Tongue (tissue), 2 donors: ENCODE measurements around the gene SFI1. TPM values are rescaled to one million over a fixed set of nuclear protein-coding genes. Genes with fewer than 3 reads are reported as not detected.
"Not testable (repeated sequence)": the region's sequence is repeated elsewhere in the genome, so short reads cannot be mapped to it uniquely, and the experiment has no call there.

Experiments used
- DNase-seq: peaks from one replicate; pipeline ENCODE4 v3.0.0-alpha.2; 2015
- total RNA-seq: library from RNA; depleted of rRNA; stranded (reverse); fragments of >200 nt; gene quantifications from one replicate; pipeline ENCODE4 v1.2.3, GENCODE V29; 2014

SFI1 gene
- total RNA-seq, 1 donor from 2014 or later, result 25.4 TPM

DNA sequence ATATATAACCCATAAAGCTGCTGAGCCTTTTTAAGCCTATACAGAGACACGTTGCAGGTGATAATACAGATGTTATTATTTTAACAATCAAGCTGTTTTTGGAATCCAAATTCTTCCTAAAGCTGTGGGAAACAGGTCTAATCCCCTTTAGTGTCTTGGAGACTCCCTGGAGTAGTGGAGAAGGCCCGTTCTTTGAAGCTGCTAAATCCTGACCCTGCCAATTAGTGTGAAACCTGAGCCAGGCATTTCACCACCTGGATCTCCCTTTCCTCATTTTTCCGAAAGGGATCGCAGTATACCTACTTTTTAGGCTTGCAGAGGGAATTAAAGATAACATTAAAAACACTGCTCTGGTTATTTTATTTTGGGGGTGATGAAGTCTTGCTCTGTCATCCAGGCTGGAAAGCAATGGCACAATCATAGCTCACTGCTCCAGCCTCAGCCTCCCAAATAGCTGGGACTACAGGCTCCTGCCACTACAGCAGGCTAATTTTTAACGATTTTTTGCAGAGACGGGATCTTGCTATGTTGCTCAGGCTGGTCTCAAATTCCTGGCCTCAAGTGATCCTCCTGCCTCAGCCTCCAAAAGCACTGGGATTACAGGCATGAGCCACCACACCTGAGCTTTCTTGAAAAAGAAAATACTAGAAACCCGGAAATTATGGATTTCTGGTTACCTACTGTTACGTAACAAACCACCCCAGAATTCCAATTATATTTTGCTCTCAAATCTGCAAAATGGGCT lies 4.9 kb upstream of the SFI1 start:
- no peak for DNase-seq

DNA sequence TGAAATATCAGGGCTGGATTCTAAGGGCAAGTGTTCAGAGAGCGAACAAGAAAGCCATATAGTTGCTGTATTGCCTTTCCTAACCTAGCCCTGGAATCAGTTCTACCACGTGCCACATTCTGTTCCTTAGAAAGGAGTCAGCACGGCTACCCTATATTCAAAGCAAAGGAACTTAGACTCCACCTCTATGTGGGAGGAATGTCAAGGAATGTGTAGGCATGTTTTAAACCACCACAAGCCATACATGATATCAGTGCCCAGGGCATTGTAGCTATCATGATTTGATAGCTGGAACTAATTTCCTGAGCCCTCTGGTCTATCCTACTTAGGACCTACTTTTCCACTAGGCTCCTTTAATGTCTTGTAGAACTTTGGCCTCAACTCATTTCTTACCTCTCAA lies 4.2 kb upstream of the SFI1 start:
- no peak for DNase-seq

DNA sequence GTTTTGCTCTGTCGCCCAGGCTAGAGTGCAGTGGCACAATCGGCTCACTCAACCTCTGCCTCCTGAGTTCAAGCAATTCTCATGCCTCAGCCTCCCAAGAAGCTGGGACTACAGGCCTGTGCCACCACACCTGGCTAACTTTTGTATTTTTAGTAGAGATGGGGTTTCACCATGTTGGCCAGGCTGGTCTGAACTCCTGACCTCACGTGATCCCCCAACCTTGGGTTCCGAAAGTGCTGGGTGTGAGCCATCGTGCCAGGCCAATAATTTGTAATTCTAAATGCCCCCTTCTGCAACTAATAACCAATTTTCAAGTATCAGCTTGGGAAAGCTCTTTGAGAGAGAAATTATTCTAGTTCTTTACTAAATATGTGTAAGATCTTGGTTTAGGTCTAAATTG lies 3.0 kb upstream of the SFI1 start:
- not testable (repeated sequence) for DNase-seq

- DNase-seq, result no peak
Measured at GRCh38 chr22:31495343-31495742, 993 bp upstream of the SFI1 start.

GRCh38 chr22:31496735-31497146 lies 405 bp downstream of the SFI1 start:
- DNase-seq, result no peak

- DNase-seq, result no peak
Measured at GRCh38 chr22:31497148-31497938, 1.0 kb downstream of the SFI1 start.

GRCh38 chr22:31501738-31502137 lies 5.4 kb downstream of the SFI1 start:
- DNase-seq, result no peak

DNA sequence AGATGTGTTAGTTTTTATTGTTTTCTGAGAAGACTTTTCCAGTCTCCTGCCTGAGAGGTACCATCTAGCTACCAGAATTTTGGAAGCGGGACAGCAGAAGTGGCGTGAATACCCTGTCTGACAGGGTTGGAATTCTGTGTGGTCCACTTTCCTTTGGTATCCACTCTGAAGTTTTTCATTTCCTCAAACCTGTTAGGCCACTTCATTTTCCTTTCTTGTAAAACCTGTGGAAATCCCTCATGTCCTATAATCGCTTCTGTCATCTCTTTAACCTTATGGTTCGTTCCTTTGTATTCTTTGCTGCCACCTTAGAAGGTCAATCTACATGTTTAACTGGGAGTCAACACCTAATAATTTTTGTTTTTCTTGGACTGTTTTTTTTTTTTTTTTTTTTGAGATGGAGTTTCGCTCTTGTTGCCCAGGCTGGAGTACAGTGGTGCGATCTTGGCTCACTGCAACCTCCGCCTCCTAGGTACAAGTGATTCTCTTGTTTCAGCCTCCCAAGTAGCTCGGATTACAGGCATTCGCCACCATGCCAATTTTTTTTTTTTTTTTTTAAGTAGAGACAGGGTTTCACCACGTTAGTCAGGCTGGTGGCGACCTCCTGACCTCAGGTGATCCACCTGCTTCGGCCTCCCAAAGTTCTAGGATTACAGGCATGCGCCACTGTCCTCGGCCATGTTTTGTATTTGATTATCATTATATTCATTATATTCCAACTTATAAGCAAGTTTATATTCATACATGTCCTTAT lies 7.1 kb downstream of the SFI1 start:
- DNase-seq, result no peak

- no peak for DNase-seq
Measured at GRCh38 chr22:31504282-31504681, 7.9 kb downstream of the SFI1 start.

DNA sequence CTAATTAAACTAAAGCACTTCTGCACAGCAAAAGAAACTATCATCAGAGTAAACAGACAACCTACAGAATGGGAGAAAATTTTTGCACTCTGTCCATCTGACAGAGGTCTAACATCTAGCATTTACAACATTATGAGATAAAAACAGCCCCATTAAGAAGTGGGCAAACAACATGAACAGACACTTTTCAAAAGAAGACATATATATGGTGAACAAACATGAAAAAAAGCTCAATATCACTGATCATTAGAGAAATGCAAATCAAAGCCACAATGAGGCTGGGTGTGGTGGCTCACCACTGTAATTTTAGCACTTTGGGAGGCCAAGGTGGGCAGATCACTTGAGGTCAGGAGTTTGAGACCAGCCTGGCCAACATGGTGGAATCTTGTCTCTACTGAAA lies 11.2 kb downstream of the SFI1 start:
- DNase-seq, result not testable (repeated sequence)

GRCh38 chr22:31508536-31508935 lies 12.2 kb downstream of the SFI1 start:
- no peak for DNase-seq

DNA sequence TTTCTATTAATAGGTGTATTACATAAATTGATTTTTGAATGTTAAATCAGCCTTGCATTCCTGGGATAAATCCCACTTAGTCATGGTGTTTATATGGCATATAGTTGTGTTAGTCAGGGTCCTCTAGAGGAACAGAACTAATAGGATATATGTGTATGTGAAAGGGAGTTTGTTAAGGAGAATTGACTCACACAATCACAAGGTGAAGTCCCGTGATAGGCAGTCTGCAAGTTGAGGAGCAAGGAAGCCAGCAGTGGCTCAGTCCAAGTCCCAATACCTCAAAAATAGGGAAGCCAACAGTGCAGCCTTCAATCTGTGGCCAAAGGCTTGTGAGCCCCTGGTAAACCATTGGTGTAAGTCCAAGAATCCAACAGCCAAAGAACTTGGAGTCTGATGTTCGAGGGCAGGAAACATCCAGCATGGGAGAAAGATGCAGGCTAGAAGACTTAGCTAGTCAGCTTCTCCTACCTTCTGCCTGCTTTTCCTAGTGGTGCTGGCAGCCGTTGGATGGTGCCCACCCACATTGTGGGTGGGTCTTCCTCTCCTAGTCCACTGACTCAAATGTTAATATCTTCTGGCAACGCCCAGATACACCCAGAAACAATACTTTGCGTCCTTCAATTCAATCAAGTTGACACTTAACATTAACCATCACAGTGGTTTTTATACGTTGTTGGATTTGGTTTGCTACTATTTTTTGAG lies 12.9 kb downstream of the SFI1 start:
- no peak for DNase-seq

DNA sequence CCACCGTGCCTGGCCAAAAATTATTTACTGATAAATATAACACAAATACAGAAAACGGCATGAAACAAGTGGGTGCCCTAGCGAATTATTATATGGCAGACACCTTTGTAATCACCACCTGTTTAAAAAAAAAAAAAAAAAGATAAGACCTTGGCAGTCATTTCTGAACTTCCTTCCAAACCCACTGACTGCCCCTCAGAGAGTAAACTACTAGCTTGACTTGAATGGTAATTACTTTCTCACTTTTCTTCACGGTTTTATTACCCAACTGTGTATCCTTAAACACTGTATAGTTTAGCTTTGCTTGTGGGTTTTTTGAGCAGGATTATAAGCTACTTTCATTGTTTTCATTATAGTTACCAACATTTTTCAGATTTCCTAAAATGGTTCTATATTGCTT lies 23.7 kb downstream of the SFI1 start:
- DNase-seq, result no peak

GRCh38 chr22:31524132-31524531 lies 27.8 kb downstream of the SFI1 start:
- DNase-seq, result not testable (repeated sequence)

GRCh38 chr22:31526270-31526669 lies 29.9 kb downstream of the SFI1 start:
- DNase-seq, result no peak

GRCh38 chr22:31530823-31531195 lies 34.5 kb downstream of the SFI1 start:
- DNase-seq, result peak; percentile 65

GRCh38 chr22:31532060-31532459 lies 35.7 kb downstream of the SFI1 start:
- DNase-seq, result peak; percentile 1

DNA sequence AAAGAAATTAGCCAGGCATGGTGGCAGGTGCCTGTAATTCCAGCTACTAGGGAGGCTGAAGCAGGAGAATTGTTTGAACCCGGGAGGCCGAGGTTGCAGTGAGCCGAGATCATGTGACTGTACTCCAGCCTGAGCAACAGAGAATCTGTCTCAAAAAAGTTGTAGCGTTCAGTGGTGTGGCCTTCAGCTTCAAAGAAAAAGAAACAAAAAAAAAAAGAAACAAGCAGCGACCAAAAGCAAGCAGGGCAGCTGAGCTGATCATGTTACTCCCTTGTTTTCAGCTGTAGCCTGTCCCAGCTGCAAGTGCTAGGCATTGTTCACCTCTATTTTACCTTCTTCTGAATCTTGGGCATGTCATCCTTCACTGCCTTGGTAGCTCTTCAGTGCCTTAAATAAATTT lies 37.0 kb downstream of the SFI1 start:
- no peak for DNase-seq

- DNase-seq, result no peak
Measured at GRCh38 chr22:31537019-31537535, 40.7 kb downstream of the SFI1 start.

GRCh38 chr22:31538815-31539214 lies 42.5 kb downstream of the SFI1 start:
- DNase-seq, result no peak

GRCh38 chr22:31540166-31540565 lies 43.8 kb downstream of the SFI1 start:
- DNase-seq, result not testable (repeated sequence)

GRCh38 chr22:31540966-31541365 lies 44.6 kb downstream of the SFI1 start:
- DNase-seq, result no peak
